ENCODE results near the gene USP53. TPM values are rescaled to one million over a fixed set of nuclear protein-coding genes. Genes with fewer than 3 reads are reported as not detected.
"Not testable (repeated sequence)": the region's sequence is repeated elsewhere in the genome, so short reads cannot be mapped to it uniquely, and the experiment has no call there.

USP53 gene
- total and polyA plus RNA-seq, 9 of the 15 experiments (the other 6 are each of a cell fraction or from before 2014, with no cell fraction given): 2.9 to 9.6 (median 8.3) TPM

- H3K9ac ChIP-seq (ENCODE audit: insufficient read depth in 1 of 2, low read depth in 2 of 2, low read length in 2 of 2); BruUV-seq (replicated peaks); H3K4me3 ChIP-seq; H3K79me2 ChIP-seq (ENCODE audit: control insufficient read depth, insufficient read depth, low read length); H3K27ac ChIP-seq (ENCODE audit: extremely low read depth, low read depth, low read length); ATAC-seq; H3K9me3 ChIP-seq (replicated peaks; ENCODE audit: control insufficient read depth, insufficient read depth, low read depth, low read length); intact Hi-C loops (cut with micrococcal nuclease); H3K27me3 ChIP-seq (ENCODE audit: control insufficient read depth in 2 of 2, insufficient read depth in 2 of 2, low read length in 2 of 2); H3K9me1 ChIP-seq (ENCODE audit: control insufficient read depth, insufficient read depth, low read length); FAIRE-seq; H3K4me2 ChIP-seq (ENCODE audit: insufficient read depth, low read length); H3K4me1 ChIP-seq (replicated peaks in 1 of 2; ENCODE audit: control insufficient read depth in 2 of 2, insufficient read depth in 2 of 2, low read length in 2 of 2); H3K36me3 ChIP-seq (ENCODE audit: control insufficient read depth, insufficient read depth, low read length); H2AFZ ChIP-seq (ENCODE audit: low read depth, low read length); DNase-seq (ENCODE audit: extremely low read depth in 1 of 4, low spot score in 3 of 4); in situ Hi-C loops (cut with MboI); H4K20me1 ChIP-seq (replicated peaks; ENCODE audit: control insufficient read depth, insufficient read depth, low read length); POLR2A ChIA-PET; CTCF ChIA-PET (ENCODE audit: low intra/inter-chr PET ratio): not testable (repeated sequence)
- WGBS (ENCODE audit: insufficient coverage, low coverage, missing lambda C conversion rate): 64% methylated on average over 2 of the region's 2 CpGs
- peak; percentile 71 for TF ChIP-seq ZNF146 (CRISPR knock-in tag; IDR thresholded peaks at IDR 0.05; ENCODE audit: unreplicated experiment)
Measured at GRCh38 chr4:119251037-119251436, 38.5 kb downstream of the USP53 start.

GRCh38 chr4:119255223-119255622, 42.7 kb downstream of the USP53 start:
- H3K27me3 ChIP-seq (ENCODE audit: control insufficient read depth in 2 of 2, insufficient read depth in 2 of 2, low read length in 2 of 2); H3K9me1 ChIP-seq (ENCODE audit: control insufficient read depth, insufficient read depth, low read length); DNase-seq (ENCODE audit: extremely low read depth in 1 of 4, low spot score in 3 of 4); H3K9me3 ChIP-seq (replicated peaks; ENCODE audit: control insufficient read depth, insufficient read depth, low read depth, low read length); H4K20me1 ChIP-seq (replicated peaks; ENCODE audit: control insufficient read depth, insufficient read depth, low read length); H3K9ac ChIP-seq (ENCODE audit: insufficient read depth in 1 of 2, low read depth in 2 of 2, low read length in 2 of 2); BruUV-seq (replicated peaks); FAIRE-seq; H3K79me2 ChIP-seq (ENCODE audit: control insufficient read depth, insufficient read depth, low read length); H3K4me1 ChIP-seq (replicated peaks in 1 of 2; ENCODE audit: control insufficient read depth in 2 of 2, insufficient read depth in 2 of 2, low read length in 2 of 2); CTCF ChIA-PET (ENCODE audit: low intra/inter-chr PET ratio); ATAC-seq; H3K4me2 ChIP-seq (ENCODE audit: insufficient read depth, low read length); H3K27ac ChIP-seq (ENCODE audit: extremely low read depth, low read depth, low read length); H3K4me3 ChIP-seq; in situ Hi-C loops (cut with MboI); H2AFZ ChIP-seq (ENCODE audit: low read depth, low read length); H3K36me3 ChIP-seq (ENCODE audit: control insufficient read depth, insufficient read depth, low read length); intact Hi-C loops (cut with micrococcal nuclease): not testable (repeated sequence)
- WGBS (ENCODE audit: insufficient coverage, low coverage, missing lambda C conversion rate): 81% methylated on average over 9 of the region's 10 CpGs
- POLR2A ChIA-PET: interaction anchor here (0.7 kb wide), 2 partner anchors 15 to 571 kb away, joined by 3 read pairs; no protein-coding TSS in a partner anchor
